ENCODE results near the gene ZFP91.

DNA sequence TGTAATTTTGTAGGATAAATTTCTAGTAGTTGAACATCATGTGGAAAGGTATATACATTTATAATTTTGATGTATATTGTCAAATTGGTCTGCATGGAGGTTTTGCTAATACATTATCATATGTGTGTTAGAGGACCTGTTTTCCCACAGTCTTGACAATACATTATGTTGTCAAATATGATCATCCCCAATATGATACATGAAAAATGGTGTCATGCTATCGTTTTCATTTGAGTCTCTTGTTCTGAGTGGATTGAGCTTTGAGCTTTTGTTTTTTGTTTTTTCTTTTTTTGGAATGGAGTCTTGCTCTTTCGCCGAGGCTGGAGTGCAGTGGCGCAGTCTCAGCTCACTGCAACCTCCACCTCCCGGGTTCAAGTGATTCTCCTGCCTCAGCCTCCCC is 29.5 kb downstream of the ZFP91 start:
- TF ChIP-seq, protein P1, sequence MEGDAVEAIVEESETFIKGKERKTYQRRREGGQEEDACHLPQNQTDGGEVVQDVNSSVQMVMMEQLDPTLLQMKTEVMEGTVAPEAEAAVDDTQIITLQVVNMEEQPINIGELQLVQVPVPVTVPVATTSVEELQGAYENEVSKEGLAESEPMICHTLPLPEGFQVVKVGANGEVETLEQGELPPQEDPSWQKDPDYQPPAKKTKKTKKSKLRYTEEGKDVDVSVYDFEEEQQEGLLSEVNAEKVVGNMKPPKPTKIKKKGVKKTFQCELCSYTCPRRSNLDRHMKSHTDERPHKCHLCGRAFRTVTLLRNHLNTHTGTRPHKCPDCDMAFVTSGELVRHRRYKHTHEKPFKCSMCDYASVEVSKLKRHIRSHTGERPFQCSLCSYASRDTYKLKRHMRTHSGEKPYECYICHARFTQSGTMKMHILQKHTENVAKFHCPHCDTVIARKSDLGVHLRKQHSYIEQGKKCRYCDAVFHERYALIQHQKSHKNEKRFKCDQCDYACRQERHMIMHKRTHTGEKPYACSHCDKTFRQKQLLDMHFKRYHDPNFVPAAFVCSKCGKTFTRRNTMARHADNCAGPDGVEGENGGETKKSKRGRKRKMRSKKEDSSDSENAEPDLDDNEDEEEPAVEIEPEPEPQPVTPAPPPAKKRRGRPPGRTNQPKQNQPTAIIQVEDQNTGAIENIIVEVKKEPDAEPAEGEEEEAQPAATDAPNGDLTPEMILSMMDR (IDR thresholded peaks at IDR 0.05; ENCODE audit: extremely low read depth in 1 of 2, insufficient read depth in 1 of 2, low read depth in 1 of 2, low read length in 2 of 2): no peak
- TF ChIP-seq EZH2 (IDR thresholded peaks at IDR 0.05; ENCODE audit: borderline replicate concordance, low read depth, low read length, severe bottlenecking): no peak
- no peak for TF ChIP-seq POLR2AphosphoS5 (IDR thresholded peaks at IDR 0.05; ENCODE audit: insufficient read depth, low read depth, low read length)
- no peak for TF ChIP-seq POLR2A (IDR thresholded peaks at IDR 0.05; ENCODE audit: low read depth, low read length)
- TF ChIP-seq, protein P2, sequence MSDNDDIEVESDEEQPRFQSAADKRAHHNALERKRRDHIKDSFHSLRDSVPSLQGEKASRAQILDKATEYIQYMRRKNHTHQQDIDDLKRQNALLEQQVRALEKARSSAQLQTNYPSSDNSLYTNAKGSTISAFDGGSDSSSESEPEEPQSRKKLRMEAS (IDR thresholded peaks at IDR 0.05; ENCODE audit: insufficient read depth, insufficient read length): no peak
- no peak for TF ChIP-seq MYC (IDR thresholded peaks at IDR 0.05; ENCODE audit: low read depth, low read length)

All from endothelial cell of umbilical vein (primary cell).